ENCODE results near the gene HIVEP3. TPM values are rescaled to one million over a fixed set of nuclear protein-coding genes. Genes with fewer than 3 reads are reported as not detected.

The HIVEP3 gene
- total RNA-seq, 1 experiment from 2014 or later: 1.4 TPM

GRCh38 chr1:41541592-41541952 lies 377.1 kb downstream of the HIVEP3 start:
- peaks cover 2 to 3% of the 10 kb centered on the region in 2 experiments; a peak in 1 of 4 replicates for H3K4me1 Mint-ChIP-seq
- H4K20me1 ChIP-seq (ENCODE audit: control insufficient read depth, insufficient read depth, insufficient read length): no peaks in the 10 kb centered on the region
- H4K8ac ChIP-seq (replicated peaks; ENCODE audit: insufficient read length, low read depth, low read length): no peak overlapping the region
- no peak for DNase-seq
- no peak overlapping the region for H3K14ac ChIP-seq (ENCODE audit: insufficient read depth, low read length)
- H2AK5ac ChIP-seq (ENCODE audit: insufficient read length, low read length): no peak overlapping the region
- no peak overlapping the region for H3K18ac ChIP-seq (ENCODE audit: insufficient read length, low read depth, low read length)
- H3T11ph ChIP-seq (ENCODE audit: low read length): no peak overlapping the region
- H3K27me3 Mint-ChIP-seq (ENCODE audit: low read depth): peaks cover 7% of the 10 kb centered on the region
- H2BK5ac ChIP-seq (ENCODE audit: insufficient read length, low read length): no peak overlapping the region
- H4K91ac ChIP-seq (ENCODE audit: insufficient read length, low read depth, low read length): no peak overlapping the region
- H3K27ac ChIP-seq (ENCODE audit: insufficient read length, low read depth, low read length): no peak overlapping the region
- no peak overlapping the region for H3K4ac ChIP-seq (ENCODE audit: low read depth, low read length)
- no peak overlapping the region for H2BK120ac ChIP-seq (ENCODE audit: low read depth, low read length, poor library complexity, severe bottlenecking)
- H3K36me3 Mint-ChIP-seq (ENCODE audit: insufficient read depth in 1 of 3, low read depth in 3 of 3): peaks cover 0 to 10% (median 4%) of the 10 kb centered on the region in 3 experiments; a peak in 2 of 7 replicates
- no peak overlapping the region for H2AFZ ChIP-seq (ENCODE audit: low read length)
- H3K9me3 ChIP-seq (ENCODE audit: control insufficient read depth, low read depth, low read length): peaks cover 6% of the 10 kb centered on the region
- H3K27ac Mint-ChIP-seq: no peak overlapping the region
- H3K9me3 Mint-ChIP-seq: peaks cover 7 to 14% of the 10 kb centered on the region in 2 experiments; a peak in 4 of 5 replicates
- H3K4me1 ChIP-seq (ENCODE audit: insufficient read depth, low read length): no peaks in the 10 kb centered on the region
- H3K79me2 ChIP-seq (ENCODE audit: insufficient read depth, low read length): no peaks in the 10 kb centered on the region
- no peak overlapping the region for H2BK15ac ChIP-seq (ENCODE audit: low read depth, low read length)
- no peak overlapping the region for H3K9ac ChIP-seq (ENCODE audit: extremely low read depth, insufficient read length, low read length)
- no peak overlapping the region for H3K56ac ChIP-seq (ENCODE audit: insufficient read length, low read depth, low read length)
- H4K5ac ChIP-seq (ENCODE audit: insufficient read length, low read depth, low read length): no peak overlapping the region
- no peaks in the 10 kb centered on the region for H3K23me2 ChIP-seq (ENCODE audit: insufficient read length, low read depth, low read length, poor library complexity, severe bottlenecking)
- H3K4me3 Mint-ChIP-seq: no peak overlapping the region
- no peak overlapping the region for H2BK20ac ChIP-seq (ENCODE audit: low read depth, low read length, poor library complexity, severe bottlenecking)
- no CpG with 5 or more reads among the region's 1 CpG for WGBS (ENCODE audit: extremely low coverage, insufficient read length, low lambda C conversion rate)
- no peak for TF ChIP-seq CTCF (conservative IDR thresholded peaks at IDR 0.05)
- H2BK12ac ChIP-seq (ENCODE audit: insufficient read length, low read depth, low read length): no peak overlapping the region
- no peak overlapping the region for H3K23ac ChIP-seq (ENCODE audit: insufficient read length, low read depth, low read length)
- no peaks in the 10 kb centered on the region for H3K27me3 ChIP-seq (ENCODE audit: insufficient read depth, low read length)
- no peak overlapping the region for H3K4me2 ChIP-seq (ENCODE audit: insufficient read depth, insufficient read length, low read length)
- H3K79me1 ChIP-seq (ENCODE audit: insufficient read depth, low read depth, low read length, poor library complexity, severe bottlenecking): no peaks in the 10 kb centered on the region

Measured in H9 (cell line).